Measurements from ENCODE around the gene ADAT3.
"Not testable (repeated sequence)": the region's sequence is repeated elsewhere in the genome, so short reads cannot be mapped to it uniquely, and the experiment has no call there.

The ADAT3 gene

DNA sequence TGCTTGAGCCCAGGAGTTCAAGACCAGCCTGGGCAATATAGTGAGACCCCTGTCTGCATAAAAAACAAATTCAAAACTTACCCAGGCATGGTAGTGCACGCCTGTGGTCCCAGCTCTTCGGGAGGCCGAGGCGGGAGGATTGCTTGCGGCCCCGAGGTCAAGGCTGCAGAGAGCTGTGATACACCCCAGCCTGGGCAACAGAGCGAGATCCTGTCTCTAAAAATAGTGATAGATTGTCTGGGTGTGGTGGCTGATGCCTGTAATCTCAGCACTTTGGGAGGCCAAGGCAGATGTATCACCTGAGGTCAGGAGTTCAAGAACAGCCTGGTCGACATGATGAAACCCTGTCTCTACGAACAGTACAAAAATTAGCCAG lies 37.9 kb upstream of the ADAT3 start:
- no peak for DNase-seq

DNA sequence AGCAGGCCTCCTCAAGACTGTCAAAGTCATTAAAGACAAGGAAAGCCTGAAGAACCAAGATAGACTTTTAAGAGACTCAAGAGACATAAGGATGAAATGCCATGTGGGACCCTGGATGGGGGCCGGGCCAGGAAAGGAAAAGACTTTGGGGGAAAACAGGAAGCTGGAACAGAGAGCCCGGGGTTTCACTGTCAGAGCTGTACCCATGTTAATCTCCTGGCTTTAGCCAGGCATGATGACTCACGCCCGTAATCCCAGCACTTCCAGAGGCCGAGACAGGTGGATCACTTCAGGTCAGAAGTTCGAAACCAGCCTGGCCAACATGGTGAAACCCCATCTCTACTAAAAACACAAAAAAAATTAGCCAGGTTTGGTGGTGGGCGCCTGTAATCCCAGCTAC lies 36.2 kb upstream of the ADAT3 start:
- no peak for DNase-seq

DNA sequence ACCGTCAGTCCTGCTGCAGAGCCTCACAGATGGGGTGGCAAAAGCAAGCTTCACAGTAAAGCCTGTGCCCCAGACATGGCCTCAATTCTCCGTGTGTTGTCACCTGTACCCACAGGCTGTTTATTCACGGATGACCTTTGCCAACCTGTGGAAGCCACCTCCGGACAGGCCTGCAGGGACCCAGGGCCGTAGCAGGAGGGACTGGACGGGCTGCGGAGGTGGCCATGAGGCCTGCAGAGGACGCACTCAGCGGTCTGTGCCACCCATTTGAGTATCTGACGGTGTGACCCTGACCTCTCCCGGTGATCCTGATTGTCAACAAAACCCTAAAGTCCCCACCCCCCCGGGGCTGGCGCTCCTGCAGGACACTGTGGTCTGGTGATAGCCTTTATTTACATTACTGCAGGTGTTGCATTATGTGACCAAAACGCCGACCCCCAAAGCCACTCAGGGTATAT lies 34.0 kb upstream of the ADAT3 start:
- no peak for DNase-seq

DNA sequence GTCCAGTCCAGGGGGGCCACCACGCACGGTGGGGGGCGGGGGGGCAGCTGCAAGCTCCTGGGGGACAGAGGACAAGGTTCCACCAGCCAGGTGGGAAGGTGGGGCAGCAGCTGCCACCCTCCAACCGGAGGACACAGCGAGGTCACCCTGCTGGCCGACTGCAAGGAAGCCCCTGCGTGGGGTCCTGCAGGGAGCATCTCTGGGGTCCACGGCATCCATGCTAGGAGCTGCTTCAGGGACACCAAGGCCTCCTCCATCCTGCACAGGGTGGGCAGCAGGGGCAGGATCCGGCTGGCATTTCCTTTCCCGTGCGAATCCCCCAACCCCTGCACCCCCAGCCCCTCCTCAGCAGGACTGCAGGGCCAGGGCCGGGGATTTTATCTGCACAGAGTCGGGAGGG lies 33.6 kb upstream of the ADAT3 start:
- no peak for DNase-seq

DNA sequence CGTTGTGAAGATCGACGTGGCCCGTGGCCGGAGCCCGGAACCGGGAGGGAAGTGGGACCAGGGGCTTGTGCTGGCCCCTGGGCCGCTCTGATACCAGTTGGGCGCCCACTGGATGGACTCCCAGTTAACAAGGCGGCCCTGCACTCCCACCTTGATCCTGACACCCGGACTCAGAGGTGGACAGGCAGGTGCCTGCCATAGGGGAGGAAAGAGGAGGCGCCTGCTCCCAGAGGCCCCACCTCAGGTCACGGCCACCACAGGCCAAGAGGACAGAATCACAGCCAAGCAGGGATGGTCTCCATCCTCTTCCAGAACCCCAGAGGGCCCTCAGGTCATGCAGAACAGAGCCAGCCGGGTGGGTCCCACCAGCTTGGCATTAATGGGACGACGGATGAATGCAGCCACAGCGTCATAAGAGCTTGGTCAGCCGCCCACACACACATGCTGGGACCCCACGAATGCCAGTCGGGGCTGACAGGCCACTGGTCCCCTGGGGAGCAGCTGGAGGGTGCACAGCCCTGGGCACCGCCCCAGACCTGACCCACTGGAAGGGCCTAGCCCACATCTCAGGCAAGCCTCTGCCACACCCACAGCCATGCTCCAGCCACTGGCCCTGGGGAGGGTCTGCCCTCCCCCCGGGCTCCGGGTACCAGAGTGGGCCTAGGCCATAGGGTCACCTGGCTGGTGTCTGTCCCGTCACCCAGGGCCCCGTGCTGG lies 32.2 kb upstream of the ADAT3 start:
- no peak for DNase-seq

DNA sequence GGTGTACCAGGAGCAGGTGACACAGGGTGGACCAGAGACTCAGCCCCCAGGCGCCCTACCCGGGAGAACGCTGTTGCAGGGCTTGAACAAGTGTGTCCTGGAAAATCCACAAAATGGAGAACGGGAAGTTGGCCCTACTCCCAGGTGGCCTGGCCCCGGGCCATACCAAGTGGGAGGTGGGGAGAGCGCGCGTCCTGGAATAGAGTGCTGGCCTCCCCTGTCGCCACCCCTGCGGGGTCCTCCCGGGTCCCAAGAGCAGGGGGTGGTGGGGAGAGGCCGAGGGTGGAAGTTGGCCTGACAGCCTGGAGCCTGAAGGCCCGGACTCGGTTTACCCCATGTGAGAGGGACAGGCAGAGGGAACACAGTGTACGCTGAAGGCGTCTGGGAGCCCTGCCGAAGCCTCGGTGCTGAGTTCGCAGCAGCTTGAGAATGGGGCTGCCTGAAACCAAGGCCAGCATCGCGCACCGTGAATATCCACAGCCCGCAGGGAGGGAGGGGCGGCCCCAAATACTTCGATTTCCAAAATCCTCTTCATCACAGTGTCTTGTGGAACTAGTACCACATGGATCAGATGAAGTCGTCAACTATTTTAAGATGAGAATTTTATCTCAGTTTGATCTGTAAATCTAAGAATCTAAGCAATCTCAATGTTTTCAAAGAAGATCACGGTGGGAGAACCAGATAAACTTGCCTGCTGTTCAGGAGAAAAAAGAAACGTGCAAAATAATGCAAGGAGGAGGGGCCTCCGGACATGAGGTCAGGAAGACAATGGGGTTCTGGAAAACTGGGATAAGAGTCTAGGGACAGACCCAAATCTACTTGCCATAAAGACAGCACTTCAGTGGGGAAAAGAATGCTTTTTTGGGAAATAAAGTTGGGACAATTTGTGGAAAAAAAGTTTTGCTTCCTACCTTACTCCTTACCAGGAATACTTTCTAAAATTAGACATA lies 31.4 kb upstream of the ADAT3 start:
- no peak for DNase-seq

DNA sequence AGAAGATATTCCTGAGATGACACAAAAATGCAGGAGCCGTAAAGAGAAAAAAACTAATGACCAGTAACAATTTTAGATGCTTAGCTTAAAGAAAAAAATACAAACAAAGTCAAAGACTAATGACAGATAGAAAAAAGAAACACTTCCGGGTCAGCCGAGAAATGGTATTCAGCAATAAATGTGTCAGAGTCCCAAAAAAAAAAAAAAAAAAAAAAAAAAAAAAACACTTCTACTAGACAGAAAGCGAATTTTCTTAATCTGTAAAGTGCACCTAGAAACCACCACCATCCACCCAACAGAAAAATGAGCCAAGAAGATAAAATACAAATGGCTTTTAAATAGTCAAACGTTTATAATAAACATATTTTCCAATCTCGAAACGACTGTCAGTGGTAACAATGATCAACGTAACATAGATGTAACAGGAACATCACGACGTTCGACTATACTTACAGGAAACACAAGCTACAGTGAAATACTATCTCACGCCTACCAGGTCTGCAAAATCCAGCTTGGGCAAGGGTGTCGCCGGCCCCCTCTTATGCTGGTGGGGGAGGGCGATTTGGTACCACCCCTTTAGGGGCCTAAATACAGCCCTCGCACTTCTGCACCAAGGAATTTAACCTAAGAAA lies 30.5 kb upstream of the ADAT3 start:
- DNase-seq, result no peak

DNA sequence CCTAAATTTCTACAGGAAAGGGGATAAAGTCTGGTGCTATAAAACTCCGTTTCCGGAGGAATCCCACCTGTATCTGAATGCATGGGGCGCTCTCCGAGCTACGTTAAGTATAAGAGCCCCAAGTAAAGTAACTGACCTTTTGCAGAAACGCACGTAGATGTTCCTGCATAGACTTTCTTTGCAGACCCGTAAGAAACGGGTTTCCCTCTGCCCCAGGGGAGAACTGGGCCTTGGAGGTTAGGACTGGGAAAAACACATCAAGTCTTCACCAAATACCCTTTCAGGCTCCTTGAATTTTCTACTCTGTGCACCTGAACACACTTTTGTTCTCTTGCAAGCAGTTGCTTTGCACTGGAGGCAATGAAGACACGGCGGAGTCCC lies 29.9 kb upstream of the ADAT3 start:
- DNase-seq, result not testable (repeated sequence)

DNA sequence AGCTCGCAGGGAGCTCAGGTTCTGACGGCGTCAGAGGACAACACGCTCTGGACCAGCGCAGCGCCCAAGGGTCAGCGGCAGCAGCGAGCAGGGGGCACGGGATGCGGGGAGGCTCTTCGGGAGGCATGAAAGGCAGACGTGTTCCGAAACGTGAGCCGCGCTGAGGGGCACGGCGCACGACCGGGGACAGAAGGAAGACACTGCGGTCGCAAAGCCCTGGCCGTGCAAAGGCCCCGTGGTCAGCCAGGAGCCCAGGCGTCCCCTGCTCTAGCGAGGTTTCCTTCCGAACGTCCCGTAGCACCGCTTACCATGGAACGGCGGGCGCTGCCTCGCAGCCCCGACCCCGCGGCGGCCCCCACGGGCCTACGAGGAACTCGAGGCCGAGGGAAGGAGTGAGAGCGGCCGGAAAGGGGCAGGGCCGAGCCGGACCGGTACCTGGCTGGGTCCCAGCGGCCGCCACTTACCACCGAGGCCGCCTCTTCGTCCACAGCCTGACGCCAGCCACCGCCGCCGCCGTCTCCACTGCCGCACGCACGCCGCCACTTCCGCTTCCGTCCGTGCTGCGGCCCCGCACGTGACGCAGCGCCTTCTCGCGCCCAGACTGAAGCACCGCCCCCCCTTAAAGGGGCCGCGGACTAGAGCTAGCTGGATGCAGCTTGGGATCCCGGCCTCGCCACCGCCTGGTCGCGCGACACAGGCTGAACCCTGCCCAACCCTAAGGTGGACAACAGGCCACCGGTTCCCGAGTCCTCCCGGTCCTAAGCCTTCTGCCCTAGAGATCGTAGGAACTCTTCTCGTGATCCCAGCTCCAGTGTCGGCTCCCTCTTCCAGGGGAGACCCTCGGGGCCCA lies 29.3 kb upstream of the ADAT3 start:
- DNase-seq, result peak; percentile 83

DNA sequence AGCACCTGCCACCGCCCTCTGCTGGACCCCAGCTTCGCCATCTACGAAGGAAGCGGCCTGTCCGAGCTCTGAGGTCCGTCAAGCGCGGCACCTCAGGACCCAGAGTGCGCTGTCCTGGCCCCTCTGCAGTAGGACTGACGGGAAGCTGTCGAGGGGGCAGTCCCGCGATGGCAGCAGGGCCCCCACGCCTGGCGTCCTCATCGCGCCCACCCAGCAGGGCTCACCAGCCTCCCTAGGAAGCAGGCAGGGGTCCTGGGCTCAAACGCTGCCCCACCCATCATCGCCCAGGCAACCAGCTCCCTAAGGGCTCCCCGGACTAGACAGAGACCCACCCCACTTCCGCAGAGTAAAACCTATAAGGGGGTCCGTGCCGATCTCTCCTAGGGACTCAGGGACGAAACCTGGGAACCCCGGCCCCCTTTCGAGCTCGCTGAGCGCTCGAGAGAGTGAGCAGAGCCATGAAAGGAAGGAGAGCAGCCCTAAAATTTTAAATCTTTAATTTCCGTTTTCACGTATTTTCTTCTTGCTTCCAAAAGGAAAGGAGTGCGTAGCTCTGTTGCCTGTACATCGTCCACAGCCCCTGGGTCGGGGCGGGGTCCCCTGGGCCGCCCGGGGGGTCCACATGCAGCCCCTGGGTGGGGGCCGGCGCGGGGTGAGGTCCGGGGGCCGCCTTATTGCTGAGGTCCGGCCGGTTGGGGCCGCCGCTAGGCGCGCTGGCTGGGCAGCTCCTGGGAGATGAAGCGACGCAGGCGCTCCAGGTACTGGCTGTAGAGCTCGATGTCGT lies 28.5 kb upstream of the ADAT3 start:
- not testable (repeated sequence) for DNase-seq

DNA sequence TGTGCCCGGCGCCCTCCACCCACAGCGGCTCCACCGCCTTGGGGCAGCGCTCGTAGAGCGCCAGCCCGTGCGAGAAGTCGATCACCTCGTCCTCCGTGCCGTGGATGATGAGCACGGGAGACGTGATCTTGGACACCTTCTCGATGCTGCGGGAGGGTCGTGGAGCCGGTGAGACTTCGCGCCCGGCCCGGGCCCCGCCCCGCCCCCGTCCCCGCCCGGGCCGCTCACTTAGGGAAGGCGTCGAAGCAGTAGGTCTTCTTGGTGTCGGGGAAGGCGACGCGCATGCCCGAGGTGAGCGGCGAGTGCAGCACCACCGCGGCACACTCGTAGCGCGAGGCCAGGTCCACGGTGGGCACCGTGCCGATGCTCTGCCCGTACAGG lies 27.9 kb upstream of the ADAT3 start:
- not testable (repeated sequence) for DNase-seq

DNA sequence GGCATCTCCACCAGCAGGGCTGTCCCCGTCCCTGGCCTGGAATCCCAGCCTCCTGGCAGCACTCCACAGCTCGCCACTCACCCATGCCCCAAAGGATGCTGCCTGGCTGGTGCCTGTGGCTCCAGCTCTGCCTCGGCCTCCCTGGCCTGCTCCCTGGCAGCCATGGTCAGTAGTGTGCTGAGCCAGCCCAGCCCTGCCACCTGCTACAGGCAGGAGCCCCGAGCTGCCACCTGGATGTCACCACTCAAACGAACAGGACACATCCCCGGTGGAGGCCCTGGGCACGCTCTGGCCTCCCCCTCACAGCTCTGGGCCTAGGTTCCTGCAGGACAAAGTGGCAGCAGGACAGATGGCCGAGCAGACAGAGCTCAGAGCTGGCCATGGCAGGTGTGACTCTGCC lies 26.6 kb upstream of the ADAT3 start:
- not testable (repeated sequence) for DNase-seq

DNA sequence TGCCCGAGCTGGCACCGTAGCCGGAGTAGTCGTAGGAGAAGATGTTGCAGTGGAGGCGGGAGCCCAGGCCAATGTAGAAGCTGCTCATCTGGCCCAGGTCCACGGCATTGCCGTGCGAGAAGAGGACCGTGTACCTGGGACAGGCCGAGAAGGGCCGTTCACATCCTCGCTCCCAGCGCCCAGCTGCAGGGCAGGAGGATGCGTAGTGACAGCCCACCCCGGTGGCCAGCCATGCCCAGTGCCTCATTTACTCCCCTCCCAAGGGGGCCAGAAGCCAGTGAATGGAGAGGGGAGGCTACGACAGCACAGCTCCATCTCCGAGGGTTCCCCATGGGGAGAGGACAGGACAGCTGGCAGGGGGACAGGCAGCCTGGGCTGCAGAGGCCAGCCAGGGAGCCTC lies 25.2 kb upstream of the ADAT3 start:
- not testable (repeated sequence) for DNase-seq

DNA sequence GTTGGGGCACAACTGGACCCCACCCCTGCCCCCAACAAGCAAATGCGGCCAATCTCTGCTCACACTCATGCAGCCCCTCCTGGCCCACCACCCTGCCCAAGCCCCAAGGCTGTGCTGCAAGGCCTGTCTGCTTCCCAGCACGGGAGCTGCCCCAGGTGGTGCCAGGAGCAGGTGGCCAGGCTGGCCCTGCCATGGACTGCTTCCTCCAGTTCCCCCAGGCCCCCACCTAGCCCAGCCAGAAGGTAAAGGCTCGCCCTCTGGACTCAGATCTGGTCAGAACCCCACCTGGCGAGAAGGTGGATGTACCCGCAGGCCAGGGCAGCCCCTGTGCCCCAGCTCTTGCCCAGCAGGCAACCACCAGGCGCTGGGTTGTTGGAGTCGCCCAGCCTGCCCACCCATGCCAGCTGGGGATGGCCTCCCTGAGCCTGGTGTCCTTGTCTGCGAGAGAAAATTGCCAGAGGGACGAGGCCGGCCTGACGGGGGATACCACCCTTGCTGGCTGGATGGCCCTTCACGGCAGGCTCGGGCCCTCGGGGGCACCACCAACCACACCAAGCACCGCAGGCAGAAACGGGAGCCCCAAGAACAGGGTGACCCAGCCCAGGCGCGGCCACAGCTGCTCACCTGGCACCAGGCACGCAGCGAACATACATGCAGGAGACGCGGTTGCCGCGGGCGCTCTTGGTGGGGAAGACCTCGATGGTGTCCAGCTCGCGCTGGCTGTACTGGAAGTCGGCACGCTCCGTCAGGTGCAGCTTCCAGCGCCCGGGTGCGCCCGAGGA lies 24.4 kb upstream of the ADAT3 start:
- DNase-seq, result no peak

DNA sequence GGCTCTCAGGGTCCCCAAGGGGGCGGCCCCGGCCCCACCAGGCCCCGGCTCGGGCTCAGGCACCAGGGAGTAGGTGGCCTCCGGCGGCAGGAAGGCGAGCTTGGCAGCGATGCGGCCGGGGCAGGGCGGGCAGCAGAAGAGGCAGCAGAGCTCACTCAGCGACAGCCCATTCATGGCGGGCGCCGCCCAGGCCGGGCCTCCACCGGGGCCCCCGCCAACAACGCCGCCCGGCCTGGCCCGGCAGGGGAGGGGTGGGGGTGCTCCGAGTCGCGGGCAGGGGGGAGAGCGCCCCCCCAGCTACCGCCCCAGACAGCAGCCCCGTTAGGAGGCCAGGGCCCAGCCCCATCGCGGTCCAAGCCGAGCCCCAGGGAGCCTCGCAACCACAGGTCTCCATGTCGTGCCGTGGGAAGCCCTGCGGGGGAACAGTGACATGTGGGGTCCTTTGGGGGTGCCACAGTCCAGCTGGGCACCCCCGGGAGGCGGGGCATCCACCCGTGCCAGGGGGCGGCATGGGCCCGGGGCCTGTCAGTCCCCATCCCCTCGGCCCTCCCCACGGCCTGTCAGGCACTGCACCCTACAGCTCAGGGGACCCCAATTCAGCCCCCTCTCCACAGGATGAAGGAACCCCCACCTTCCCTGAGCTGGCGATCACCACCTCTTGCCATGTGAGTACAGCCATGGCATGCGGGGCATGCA lies 23.7 kb upstream of the ADAT3 start:
- DNase-seq, result not testable (repeated sequence)

DNA sequence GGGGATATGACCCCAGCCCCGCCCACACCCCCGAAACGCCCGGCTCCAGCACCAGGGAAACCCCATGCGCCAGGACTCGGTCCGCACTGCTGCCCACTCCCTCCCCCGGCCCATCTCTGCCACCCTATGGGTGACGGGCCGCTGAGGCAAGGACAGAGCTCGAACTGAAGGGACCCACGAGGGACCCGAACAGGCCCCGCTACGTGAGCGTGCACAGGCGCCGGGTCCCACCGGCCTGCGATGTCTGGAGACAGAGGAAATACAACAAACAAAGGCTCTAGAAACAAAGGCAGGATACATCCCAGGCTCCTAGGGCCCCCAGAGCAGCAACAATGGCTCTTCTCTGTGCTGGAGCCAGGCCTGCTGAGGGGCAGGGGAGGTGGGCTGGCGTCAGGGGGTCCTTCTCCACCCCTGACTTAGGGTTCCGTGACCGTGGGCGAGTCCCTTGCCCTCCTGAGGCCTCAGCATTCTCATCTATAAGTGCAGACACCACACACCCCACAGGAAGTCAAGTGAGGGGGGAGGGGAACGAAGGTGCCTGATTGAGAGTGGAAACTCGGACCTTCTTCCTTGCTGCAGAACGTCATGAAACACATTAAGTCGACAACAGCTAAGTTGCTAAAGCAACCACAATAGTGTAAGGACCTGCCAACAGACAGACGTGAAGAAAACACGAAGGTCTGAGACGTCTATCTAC lies 23.0 kb upstream of the ADAT3 start:
- no peak for DNase-seq

DNA sequence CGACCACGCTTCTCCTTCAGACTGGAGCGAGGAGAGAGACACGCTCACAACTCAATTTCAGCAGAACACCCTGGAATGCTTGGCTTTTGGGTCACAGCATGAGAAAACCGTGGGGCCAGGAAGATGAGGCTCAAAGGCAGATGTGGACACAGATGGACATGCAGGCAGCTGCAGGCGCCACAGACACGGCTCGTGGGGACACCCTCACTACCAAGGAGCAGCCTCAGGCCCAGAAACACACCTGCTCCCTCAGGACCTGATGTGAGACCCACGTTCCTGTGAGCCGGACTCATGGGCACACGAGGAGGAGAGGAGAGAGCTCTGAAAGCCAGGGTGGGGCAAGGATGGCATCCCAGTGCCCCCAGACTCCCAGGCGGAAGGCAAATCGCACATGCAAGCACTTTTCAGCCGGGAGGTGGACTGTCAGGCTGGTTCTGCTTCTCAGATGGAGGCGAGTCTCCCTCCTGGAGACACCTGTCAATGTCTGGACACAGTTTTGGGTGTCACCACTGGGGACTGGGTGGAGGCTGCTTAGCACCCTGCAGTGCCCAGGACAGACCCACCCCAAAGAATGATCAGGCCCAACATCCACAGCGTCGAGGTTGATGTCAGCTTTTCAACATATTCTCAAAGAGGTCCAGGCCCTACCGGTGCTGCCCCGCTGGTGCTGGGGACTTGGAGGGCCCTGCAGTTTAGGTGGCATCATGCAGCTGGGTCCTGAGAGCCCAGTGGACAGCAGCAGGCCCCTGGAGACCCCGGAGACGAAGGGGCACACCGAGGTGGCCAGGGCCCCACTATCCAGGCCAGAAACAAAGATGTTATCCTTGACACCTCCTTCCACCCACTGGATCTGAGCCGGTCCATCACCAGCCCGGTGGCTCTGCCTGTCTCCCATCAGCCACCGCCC lies 22.2 kb upstream of the ADAT3 start:
- no peak for DNase-seq

DNA sequence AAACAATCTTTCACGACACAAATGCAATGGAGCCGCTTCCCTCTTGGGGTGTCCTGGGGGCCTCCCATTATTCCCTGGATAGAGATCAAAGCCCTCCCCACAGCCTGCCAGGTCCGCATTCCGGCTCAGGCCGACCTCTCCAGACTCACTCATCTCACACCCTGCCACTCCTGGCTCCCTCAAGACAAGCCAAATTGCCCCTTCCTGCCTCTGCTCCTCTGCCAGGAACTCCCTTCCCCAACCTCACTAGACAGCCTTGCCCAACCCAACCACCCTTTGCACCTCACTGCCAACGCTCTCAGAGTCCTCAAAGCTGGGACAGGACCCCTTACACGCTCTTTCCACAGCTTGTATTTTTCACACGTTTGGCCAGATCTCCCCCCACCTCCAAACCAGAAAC lies 21.4 kb upstream of the ADAT3 start:
- DNase-seq, result no peak

DNA sequence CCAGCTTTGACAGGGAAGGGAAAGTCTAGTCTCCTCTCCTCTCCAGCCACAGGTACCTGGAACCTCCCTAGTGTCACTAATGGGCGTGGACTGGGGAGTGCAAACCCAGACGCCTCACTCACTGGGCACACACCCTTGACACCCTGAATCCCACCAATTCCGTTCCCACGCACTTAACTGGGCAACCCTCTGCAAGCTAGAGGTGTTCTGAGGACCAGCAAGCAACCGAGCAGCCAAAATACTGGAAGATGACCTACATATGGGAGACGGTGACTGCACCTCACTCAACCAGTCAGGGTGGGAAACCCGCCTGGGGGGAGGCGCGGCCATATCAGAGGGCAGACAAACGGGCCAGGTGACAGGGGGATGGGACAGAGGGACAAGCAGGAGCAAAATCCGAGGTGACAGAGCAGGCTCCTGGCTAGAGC lies 20.9 kb upstream of the ADAT3 start:
- DNase-seq, result no peak
